SK-N-MC (cell line): ENCODE results near the gene KLF3.

Experiments used
- EZH2 ChIP-seq: fragments of 200-600 bp; sonication (generic); IDR thresholded peaks from one replicate; pipeline ENCODE4 v1.6.1; 2017; ENCODE audit warnings: antibody characterized with exemption
- FOXP2 ChIP-seq: optimal IDR thresholded peaks from 2 replicates; pipeline ENCODE3; 2011; ENCODE audit warnings: mild to moderate bottlenecking, moderate library complexity; ENCODE audit not compliant: insufficient read depth; ENCODE audit errors: extremely low read length, control extremely low read depth
- POLR2AphosphoS5 ChIP-seq: IDR thresholded peaks from 2 replicates; pipeline ENCODE4 v1.6.1; 2012; ENCODE audit warnings: mild to moderate bottlenecking, low read depth, low read length, borderline replicate concordance

DNA sequence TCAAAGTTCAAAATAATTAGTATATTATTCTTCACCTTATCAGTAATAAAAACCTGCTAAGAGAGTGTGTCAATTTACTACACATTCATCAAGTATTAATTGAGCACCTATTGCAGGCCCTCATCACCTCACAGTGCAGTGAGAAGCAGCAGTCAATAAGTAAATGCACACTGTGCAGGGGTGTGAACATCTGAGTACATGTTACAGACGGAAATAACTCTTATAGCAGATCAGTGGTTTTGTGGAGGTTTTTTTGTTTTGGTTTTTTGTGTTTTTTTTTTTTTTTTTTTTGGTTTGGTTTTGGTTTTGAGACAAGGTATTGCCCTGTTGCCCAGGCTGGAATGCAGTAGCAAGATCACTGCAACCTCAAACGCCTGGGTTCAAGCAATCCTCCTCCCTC, 20.3 kb downstream of the KLF3 start:
- TF ChIP-seq EZH2 (no peak), POLR2AphosphoS5 (no peak), FOXP2 (no peak)
